H9 (cell line): Measurements from ENCODE around the gene HNRNPK. TPM values are rescaled to one million over a fixed set of nuclear protein-coding genes. Genes with fewer than 3 reads are reported as not detected.

Experiments
- DNase-seq: peaks from one replicate; pipeline ENCODE4 v3.0.0-alpha.2; 2017
- H2AFZ ChIP-seq: one replicate; pipeline ENCODE4 v1.6.1; 2013; ENCODE audit warnings: mild to moderate bottlenecking, low read length, control low read depth, moderate library complexity
- H2AK5ac ChIP-seq: 2 replicates; pipeline ENCODE4 v1.6.1; 2013; ENCODE audit warnings: low read length, control low read depth, mixed read lengths; ENCODE audit not compliant: insufficient read length
- H2BK120ac ChIP-seq: one replicate; pipeline ENCODE4 v1.6.1; 2013; ENCODE audit warnings: low read depth, mild to moderate bottlenecking, low read length, control low read depth, inconsistent platforms; ENCODE audit not compliant: poor library complexity, severe bottlenecking
- H2BK12ac ChIP-seq: 2 replicates; pipeline ENCODE4 v1.6.1; 2013; ENCODE audit warnings: low read length, control low read depth, mixed read lengths, low read depth; ENCODE audit not compliant: insufficient read length
- H2BK15ac ChIP-seq: 2 replicates; pipeline ENCODE4 v1.6.1; 2013; ENCODE audit warnings: low read depth, low read length, control low read depth
- H2BK20ac ChIP-seq: one replicate; pipeline ENCODE4 v1.6.1; 2013; ENCODE audit warnings: low read depth, mild to moderate bottlenecking, low read length, control low read depth, inconsistent platforms; ENCODE audit not compliant: poor library complexity, severe bottlenecking
- H2BK5ac ChIP-seq: 2 replicates; pipeline ENCODE4 v1.6.1; 2013; ENCODE audit warnings: low read length, control low read depth, mixed read lengths; ENCODE audit not compliant: insufficient read length
- H3K14ac ChIP-seq: 2 replicates; pipeline ENCODE4 v1.6.1; 2013; ENCODE audit warnings: low read length, control low read depth; ENCODE audit not compliant: insufficient read depth
- H3K18ac ChIP-seq: 2 replicates; pipeline ENCODE4 v1.6.1; 2013; ENCODE audit warnings: low read depth, mild to moderate bottlenecking, mixed read lengths, low read length, control low read depth; ENCODE audit not compliant: insufficient read length
- H3K23ac ChIP-seq: 2 replicates; pipeline ENCODE4 v1.6.1; 2013; ENCODE audit warnings: low read length, control low read depth, mixed read lengths, low read depth; ENCODE audit not compliant: insufficient read length
- H3K23me2 ChIP-seq: 2 replicates; pipeline ENCODE4 v1.6.1; 2013; ENCODE audit warnings: low read depth, mild to moderate bottlenecking, mixed read lengths, low read length, control low read depth; ENCODE audit not compliant: insufficient read length, poor library complexity, severe bottlenecking
- H3K27ac ChIP-seq: 2 replicates; pipeline ENCODE4 v1.5.1; 2013; ENCODE audit warnings: low read length, control low read depth, mixed read lengths, low read depth; ENCODE audit not compliant: insufficient read length
- H3K27me3 ChIP-seq: 2 replicates; pipeline ENCODE4 v1.6.1; 2013; ENCODE audit warnings: low read length, control low read depth, inconsistent platforms; ENCODE audit not compliant: insufficient read depth
- H3K4ac ChIP-seq: 2 replicates; pipeline ENCODE4 v1.6.1; 2013; ENCODE audit warnings: low read depth, mild to moderate bottlenecking, control low read depth, inconsistent platforms, low read length, moderate library complexity
- H3K4me1 ChIP-seq: 2 replicates; pipeline ENCODE4 v1.6.1; 2013; ENCODE audit warnings: low read length, control low read depth, inconsistent platforms; ENCODE audit not compliant: insufficient read depth
- H3K4me2 ChIP-seq: 2 replicates; pipeline ENCODE4 v1.6.1; 2013; ENCODE audit warnings: low read length, control low read depth, mixed read lengths; ENCODE audit not compliant: insufficient read length, insufficient read depth
- H3K56ac ChIP-seq: 2 replicates; pipeline ENCODE4 v1.6.1; 2013; ENCODE audit warnings: low read depth, mild to moderate bottlenecking, mixed read lengths, low read length, control low read depth; ENCODE audit not compliant: insufficient read length
- H3K79me1 ChIP-seq: 2 replicates; pipeline ENCODE4 v1.6.1; 2013; ENCODE audit warnings: low read depth, mild to moderate bottlenecking, moderate library complexity, low read length, control low read depth, inconsistent platforms; ENCODE audit not compliant: insufficient read depth, poor library complexity, severe bottlenecking
- H3K79me2 ChIP-seq: 2 replicates; pipeline ENCODE4 v1.6.1; 2013; ENCODE audit warnings: low read length, control low read depth, inconsistent platforms; ENCODE audit not compliant: insufficient read depth
- H3K9ac ChIP-seq: 2 replicates; pipeline ENCODE4 v1.6.1; 2013; ENCODE audit warnings: low read length, control low read depth, mixed read lengths; ENCODE audit not compliant: insufficient read length; ENCODE audit errors: extremely low read depth
- H3K9me3 ChIP-seq: one replicate; pipeline ENCODE4 v1.6.1; 2013; ENCODE audit warnings: low read depth, low read length, inconsistent platforms; ENCODE audit not compliant: control insufficient read depth
- H3T11ph ChIP-seq: one replicate; pipeline ENCODE4 v1.6.1; 2013; ENCODE audit warnings: mild to moderate bottlenecking, low read length, control low read depth, inconsistent platforms
- H4K20me1 ChIP-seq: one replicate; pipeline ENCODE4 v1.6.1; 2013; ENCODE audit not compliant: control insufficient read depth, insufficient read length, insufficient read depth
- H4K5ac ChIP-seq: 2 replicates; pipeline ENCODE4 v1.6.1; 2013; ENCODE audit warnings: low read depth, mild to moderate bottlenecking, mixed read lengths, low read length, control low read depth; ENCODE audit not compliant: insufficient read length
- H4K8ac ChIP-seq: replicated peaks from 2 replicates; pipeline ENCODE4 v1.6.1; 2013; ENCODE audit warnings: low read length, control low read depth, mixed read lengths, low read depth; ENCODE audit not compliant: insufficient read length
- H4K91ac ChIP-seq: 2 replicates; pipeline ENCODE4 v1.6.1; 2013; ENCODE audit warnings: low read depth, mild to moderate bottlenecking, moderate library complexity, mixed read lengths, low read length, control low read depth; ENCODE audit not compliant: insufficient read length
- H3K27ac Mint-ChIP-seq, 3 experiments: 2 replicates in 2 of 3; 3 replicates in 1 of 3; pipeline ENCODE4 v1.8.0; 2020 to 2021; ENCODE audit warnings: mixed read lengths in 3 of 3, mild to moderate bottlenecking in 1 of 3, moderate library complexity in 1 of 3
- H3K27me3 Mint-ChIP-seq: 2 replicates; pipeline ENCODE4 v1.8.0; 2021; ENCODE audit warnings: low read depth, mild to moderate bottlenecking, moderate library complexity, mixed read lengths
- H3K36me3 Mint-ChIP-seq, 3 experiments: 2 replicates in 2 of 3; 3 replicates in 1 of 3; pipeline ENCODE4 v1.8.0; 2020 to 2021; ENCODE audit warnings: low read depth in 3 of 3, mixed read lengths in 3 of 3; ENCODE audit not compliant: insufficient read depth in 1 of 3
- H3K4me1 Mint-ChIP-seq, 2 experiments: 2 replicates each; pipeline ENCODE4 v1.8.0; 2020; ENCODE audit warnings: mixed read lengths in 2 of 2
- H3K4me3 Mint-ChIP-seq, 2 experiments: 2 replicates in 1 of 2; 3 replicates in 1 of 2; pipeline ENCODE4 v1.8.0; 2020 to 2021; ENCODE audit warnings: mild to moderate bottlenecking in 2 of 2, mixed read lengths in 2 of 2, moderate library complexity in 1 of 2
- H3K9me3 Mint-ChIP-seq, 2 experiments: 2 replicates in 1 of 2; 3 replicates in 1 of 2; pipeline ENCODE4 v1.8.0; 2020; ENCODE audit warnings: mild to moderate bottlenecking in 2 of 2, mixed read lengths in 2 of 2, moderate library complexity in 1 of 2
- CTCF ChIP-seq: fragments of 200-600 bp; sonication (generic); conservative IDR thresholded peaks from 3 replicates; pipeline ENCODE4 v1.8.0; 2021; ENCODE audit warnings: antibody characterized with exemption, mild to moderate bottlenecking
- WGBS: extraction: QIAGEN DNeasy Blood & Tissue Kit; methylation state at CpG from one replicate; pipeline ENCODE4 v1.1.7; 2013; ENCODE audit warnings: missing lambda C conversion rate, low lambda C conversion rate, mixed read lengths; ENCODE audit not compliant: insufficient read length; ENCODE audit errors: extremely low coverage; 5-methylcytosine and 5-hydroxymethylcytosine counted together
- total RNA-seq: library from RNA; stranded (reverse); gene quantifications from 2 replicates; pipeline ENCODE4 v1.2.1, GENCODE V29; 2021

HNRNPK gene
- total RNA-seq, 1 experiment from 2014 or later: 790 TPM

GRCh38 chr9:84003246-84003645 lies 23.2 kb upstream of the HNRNPK start:
- Mint-ChIP-seq H3K9me3 (no peaks in the 10 kb centered on the region; a peak in 1 of 5 replicates), H3K27me3 (no peaks in the 10 kb centered on the region), H3K4me1 (no peaks in the 10 kb centered on the region), H3K4me3 (no peak overlapping the region), H3K27ac (no peak overlapping the region), H3K36me3 (peaks cover 3 to 24% (median 17%) of the 10 kb centered on the region in 3 experiments; a peak in 6 of 7 replicates)
- Histone ChIP-seq H2AK5ac (no peak overlapping the region), H4K8ac (no peak overlapping the region), H4K5ac (no peak overlapping the region), H3K27ac (no peak overlapping the region), H4K91ac (no peak overlapping the region), H2BK20ac (no peak overlapping the region), H3K14ac (no peak overlapping the region), H3K79me2 (no peaks in the 10 kb centered on the region), H2BK15ac (no peak overlapping the region), H4K20me1 (no peaks in the 10 kb centered on the region), H3K4me1 (no peaks in the 10 kb centered on the region), H2BK5ac (no peak overlapping the region), H3K4ac (no peak overlapping the region), H3K23me2 (no peaks in the 10 kb centered on the region), H3K18ac (no peak overlapping the region), H3K56ac (no peak overlapping the region), H3K9me3 (no peaks in the 10 kb centered on the region), H3K9ac (no peak overlapping the region), H3T11ph (no peak overlapping the region), H2BK12ac (no peak overlapping the region), H2AFZ (no peak overlapping the region), H3K27me3 (no peaks in the 10 kb centered on the region), H3K4me2 (no peak overlapping the region), H2BK120ac (no peak overlapping the region), H3K79me1 (no peaks in the 10 kb centered on the region), H3K23ac (no peak overlapping the region)
- DNase-seq: no peak
- no CpG with 5 or more reads among the region's 3 CpGs for WGBS
- no peak for TF ChIP-seq CTCF
